H9 (cell line): ENCODE data around the gene SPX. TPM values are rescaled to one million over a fixed set of nuclear protein-coding genes. Genes with fewer than 3 reads are reported as not detected.

Source experiments
- DNase-seq: peaks from one replicate; pipeline ENCODE4 v3.0.0-alpha.2; 2017
- H2AFZ ChIP-seq: one replicate; pipeline ENCODE4 v1.6.1; 2013; ENCODE audit warnings: mild to moderate bottlenecking, low read length, control low read depth, moderate library complexity
- H2AK5ac ChIP-seq: 2 replicates; pipeline ENCODE4 v1.6.1; 2013; ENCODE audit warnings: low read length, control low read depth, mixed read lengths; ENCODE audit not compliant: insufficient read length
- H2BK120ac ChIP-seq: one replicate; pipeline ENCODE4 v1.6.1; 2013; ENCODE audit warnings: low read depth, mild to moderate bottlenecking, low read length, control low read depth, inconsistent platforms; ENCODE audit not compliant: poor library complexity, severe bottlenecking
- H2BK12ac ChIP-seq: 2 replicates; pipeline ENCODE4 v1.6.1; 2013; ENCODE audit warnings: low read length, control low read depth, mixed read lengths, low read depth; ENCODE audit not compliant: insufficient read length
- H2BK15ac ChIP-seq: 2 replicates; pipeline ENCODE4 v1.6.1; 2013; ENCODE audit warnings: low read depth, low read length, control low read depth
- H2BK20ac ChIP-seq: one replicate; pipeline ENCODE4 v1.6.1; 2013; ENCODE audit warnings: low read depth, mild to moderate bottlenecking, low read length, control low read depth, inconsistent platforms; ENCODE audit not compliant: poor library complexity, severe bottlenecking
- H2BK5ac ChIP-seq: 2 replicates; pipeline ENCODE4 v1.6.1; 2013; ENCODE audit warnings: low read length, control low read depth, mixed read lengths; ENCODE audit not compliant: insufficient read length
- H3K14ac ChIP-seq: 2 replicates; pipeline ENCODE4 v1.6.1; 2013; ENCODE audit warnings: low read length, control low read depth; ENCODE audit not compliant: insufficient read depth
- H3K18ac ChIP-seq: 2 replicates; pipeline ENCODE4 v1.6.1; 2013; ENCODE audit warnings: low read depth, mild to moderate bottlenecking, mixed read lengths, low read length, control low read depth; ENCODE audit not compliant: insufficient read length
- H3K23ac ChIP-seq: 2 replicates; pipeline ENCODE4 v1.6.1; 2013; ENCODE audit warnings: low read length, control low read depth, mixed read lengths, low read depth; ENCODE audit not compliant: insufficient read length
- H3K23me2 ChIP-seq: 2 replicates; pipeline ENCODE4 v1.6.1; 2013; ENCODE audit warnings: low read depth, mild to moderate bottlenecking, mixed read lengths, low read length, control low read depth; ENCODE audit not compliant: insufficient read length, poor library complexity, severe bottlenecking
- H3K27ac ChIP-seq: 2 replicates; pipeline ENCODE4 v1.5.1; 2013; ENCODE audit warnings: low read length, control low read depth, mixed read lengths, low read depth; ENCODE audit not compliant: insufficient read length
- H3K27me3 ChIP-seq: 2 replicates; pipeline ENCODE4 v1.6.1; 2013; ENCODE audit warnings: low read length, control low read depth, inconsistent platforms; ENCODE audit not compliant: insufficient read depth
- H3K4ac ChIP-seq: 2 replicates; pipeline ENCODE4 v1.6.1; 2013; ENCODE audit warnings: low read depth, mild to moderate bottlenecking, control low read depth, inconsistent platforms, low read length, moderate library complexity
- H3K4me1 ChIP-seq: 2 replicates; pipeline ENCODE4 v1.6.1; 2013; ENCODE audit warnings: low read length, control low read depth, inconsistent platforms; ENCODE audit not compliant: insufficient read depth
- H3K4me2 ChIP-seq: 2 replicates; pipeline ENCODE4 v1.6.1; 2013; ENCODE audit warnings: low read length, control low read depth, mixed read lengths; ENCODE audit not compliant: insufficient read length, insufficient read depth
- H3K56ac ChIP-seq: 2 replicates; pipeline ENCODE4 v1.6.1; 2013; ENCODE audit warnings: low read depth, mild to moderate bottlenecking, mixed read lengths, low read length, control low read depth; ENCODE audit not compliant: insufficient read length
- H3K79me1 ChIP-seq: 2 replicates; pipeline ENCODE4 v1.6.1; 2013; ENCODE audit warnings: low read depth, mild to moderate bottlenecking, moderate library complexity, low read length, control low read depth, inconsistent platforms; ENCODE audit not compliant: insufficient read depth, poor library complexity, severe bottlenecking
- H3K79me2 ChIP-seq: 2 replicates; pipeline ENCODE4 v1.6.1; 2013; ENCODE audit warnings: low read length, control low read depth, inconsistent platforms; ENCODE audit not compliant: insufficient read depth
- H3K9ac ChIP-seq: 2 replicates; pipeline ENCODE4 v1.6.1; 2013; ENCODE audit warnings: low read length, control low read depth, mixed read lengths; ENCODE audit not compliant: insufficient read length; ENCODE audit errors: extremely low read depth
- H3K9me3 ChIP-seq: one replicate; pipeline ENCODE4 v1.6.1; 2013; ENCODE audit warnings: low read depth, low read length, inconsistent platforms; ENCODE audit not compliant: control insufficient read depth
- H3T11ph ChIP-seq: one replicate; pipeline ENCODE4 v1.6.1; 2013; ENCODE audit warnings: mild to moderate bottlenecking, low read length, control low read depth, inconsistent platforms
- H4K20me1 ChIP-seq: one replicate; pipeline ENCODE4 v1.6.1; 2013; ENCODE audit not compliant: control insufficient read depth, insufficient read length, insufficient read depth
- H4K5ac ChIP-seq: 2 replicates; pipeline ENCODE4 v1.6.1; 2013; ENCODE audit warnings: low read depth, mild to moderate bottlenecking, mixed read lengths, low read length, control low read depth; ENCODE audit not compliant: insufficient read length
- H4K8ac ChIP-seq: replicated peaks from 2 replicates; pipeline ENCODE4 v1.6.1; 2013; ENCODE audit warnings: low read length, control low read depth, mixed read lengths, low read depth; ENCODE audit not compliant: insufficient read length
- H4K91ac ChIP-seq: 2 replicates; pipeline ENCODE4 v1.6.1; 2013; ENCODE audit warnings: low read depth, mild to moderate bottlenecking, moderate library complexity, mixed read lengths, low read length, control low read depth; ENCODE audit not compliant: insufficient read length
- H3K27ac Mint-ChIP-seq, 3 experiments: 2 replicates in 2 of 3; 3 replicates in 1 of 3; pipeline ENCODE4 v1.8.0; 2020 to 2021; ENCODE audit warnings: mixed read lengths in 3 of 3, mild to moderate bottlenecking in 1 of 3, moderate library complexity in 1 of 3
- H3K27me3 Mint-ChIP-seq: 2 replicates; pipeline ENCODE4 v1.8.0; 2021; ENCODE audit warnings: low read depth, mild to moderate bottlenecking, moderate library complexity, mixed read lengths
- H3K36me3 Mint-ChIP-seq, 3 experiments: 2 replicates in 2 of 3; 3 replicates in 1 of 3; pipeline ENCODE4 v1.8.0; 2020 to 2021; ENCODE audit warnings: low read depth in 3 of 3, mixed read lengths in 3 of 3; ENCODE audit not compliant: insufficient read depth in 1 of 3
- H3K4me1 Mint-ChIP-seq, 2 experiments: 2 replicates each; pipeline ENCODE4 v1.8.0; 2020; ENCODE audit warnings: mixed read lengths in 2 of 2
- H3K4me3 Mint-ChIP-seq, 2 experiments: 2 replicates in 1 of 2; 3 replicates in 1 of 2; pipeline ENCODE4 v1.8.0; 2020 to 2021; ENCODE audit warnings: mild to moderate bottlenecking in 2 of 2, mixed read lengths in 2 of 2, moderate library complexity in 1 of 2
- H3K9me3 Mint-ChIP-seq, 2 experiments: 2 replicates in 1 of 2; 3 replicates in 1 of 2; pipeline ENCODE4 v1.8.0; 2020; ENCODE audit warnings: mild to moderate bottlenecking in 2 of 2, mixed read lengths in 2 of 2, moderate library complexity in 1 of 2
- CTCF ChIP-seq: fragments of 200-600 bp; sonication (generic); conservative IDR thresholded peaks from 3 replicates; pipeline ENCODE4 v1.8.0; 2021; ENCODE audit warnings: antibody characterized with exemption, mild to moderate bottlenecking
- WGBS: extraction: QIAGEN DNeasy Blood & Tissue Kit; methylation state at CpG from one replicate; pipeline ENCODE4 v1.1.7; 2013; ENCODE audit warnings: missing lambda C conversion rate, low lambda C conversion rate, mixed read lengths; ENCODE audit not compliant: insufficient read length; ENCODE audit errors: extremely low coverage; 5-methylcytosine and 5-hydroxymethylcytosine counted together
- total RNA-seq: library from RNA; stranded (reverse); gene quantifications from 2 replicates; pipeline ENCODE4 v1.2.1, GENCODE V29; 2021

Gene SPX
- total RNA-seq, 1 experiment from 2014 or later: 0.35 TPM

GRCh38 chr12:21545557-21545956, 19.5 kb downstream of the SPX start:
- no peaks in the 10 kb centered on the region for H3K4me1 ChIP-seq
- no peak overlapping the region for H3K14ac ChIP-seq
- H2BK20ac ChIP-seq: no peak overlapping the region
- H3K9ac ChIP-seq: no peak overlapping the region
- no peaks in the 10 kb centered on the region for H3K23me2 ChIP-seq
- no peak overlapping the region for H4K5ac ChIP-seq
- no peak overlapping the region for H3K56ac ChIP-seq
- no peak overlapping the region for H3K27ac ChIP-seq
- no peak overlapping the region for H4K91ac ChIP-seq
- WGBS: no CpG with 5 or more reads among the region's 2 CpGs
- no peaks in the 10 kb centered on the region for H3K79me2 ChIP-seq
- H3K27me3 ChIP-seq: no peaks in the 10 kb centered on the region
- no peak overlapping the region for H2AFZ ChIP-seq
- no peak overlapping the region for H3K27ac Mint-ChIP-seq
- H3K36me3 Mint-ChIP-seq: no peaks in the 10 kb centered on the region
- H3K79me1 ChIP-seq: no peaks in the 10 kb centered on the region
- no peak overlapping the region for H3K4me2 ChIP-seq
- H3K4me3 Mint-ChIP-seq: no peak overlapping the region
- no peaks in the 10 kb centered on the region for H4K20me1 ChIP-seq
- no peak overlapping the region for H2BK120ac ChIP-seq
- H2BK5ac ChIP-seq: no peak overlapping the region
- H3K9me3 Mint-ChIP-seq: no peaks in the 10 kb centered on the region
- TF ChIP-seq CTCF: no peak
- no peak overlapping the region for H3K4ac ChIP-seq
- peaks cover 2% of the 10 kb centered on the region for H3K27me3 Mint-ChIP-seq
- H2BK12ac ChIP-seq: no peak overlapping the region
- no peak overlapping the region for H2AK5ac ChIP-seq
- DNase-seq: no peak
- H3T11ph ChIP-seq: no peak overlapping the region
- no peak overlapping the region for H4K8ac ChIP-seq
- H3K23ac ChIP-seq: no peak overlapping the region
- H2BK15ac ChIP-seq: no peak overlapping the region
- H3K18ac ChIP-seq: no peak overlapping the region
- H3K9me3 ChIP-seq: no peaks in the 10 kb centered on the region
- 0 out of 4 replicates have a peak, but pooled peaks cover 0 to 2% of the 10 kb centered on the region in 2 experiments for H3K4me1 Mint-ChIP-seq
